HK-2 (cell line): Measurements from ENCODE around the gene UGP2.
"Not testable (repeated sequence)": the region's sequence is repeated elsewhere in the genome, so short reads cannot be mapped to it uniquely, and the experiment has no call there.

Experiments
- DNase-seq: peaks from one replicate; pipeline ENCODE4 v3.0.0-alpha.2; 2018; ENCODE audit not compliant: unreplicated experiment

Gene UGP2

DNA sequence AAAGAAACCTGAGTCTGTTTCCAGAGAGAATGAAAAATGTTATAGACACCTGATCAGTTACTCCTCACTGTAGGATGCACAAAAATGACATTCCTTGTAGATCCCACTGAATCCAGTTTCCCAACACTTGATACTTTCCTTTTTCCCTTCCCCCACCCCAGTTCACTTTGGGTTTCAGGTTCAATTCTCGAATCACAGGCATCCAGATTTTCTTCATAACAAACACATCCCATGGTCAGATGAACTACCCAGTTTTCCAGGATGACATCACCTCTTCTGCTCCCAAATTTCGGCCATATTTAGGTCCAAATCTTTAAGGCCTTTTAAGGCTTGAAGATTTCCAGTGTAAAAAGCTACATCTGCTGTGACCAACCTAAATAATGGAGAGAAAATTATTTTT, 51.5 kb downstream of the UGP2 start:
- no peak for DNase-seq

DNA sequence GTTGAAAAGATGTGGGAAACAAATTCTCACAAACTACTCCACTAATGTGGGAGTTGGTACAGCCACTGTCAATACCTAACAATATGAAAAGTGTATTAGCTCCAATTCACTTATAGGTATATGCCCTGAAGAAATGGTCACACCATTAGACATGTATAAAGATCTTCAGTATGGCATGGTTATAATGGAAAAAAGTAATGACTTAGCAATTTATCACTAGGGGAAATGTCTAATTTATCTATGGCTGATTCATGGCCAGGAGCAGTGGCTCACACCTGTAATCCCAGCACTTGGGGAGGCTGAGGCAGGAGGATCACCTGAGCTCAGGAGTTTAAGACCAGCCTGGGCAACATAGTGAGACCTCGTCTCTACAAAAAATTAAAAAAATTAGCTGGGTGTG, 52.5 kb downstream of the UGP2 start:
- DNase-seq: no peak

DNA sequence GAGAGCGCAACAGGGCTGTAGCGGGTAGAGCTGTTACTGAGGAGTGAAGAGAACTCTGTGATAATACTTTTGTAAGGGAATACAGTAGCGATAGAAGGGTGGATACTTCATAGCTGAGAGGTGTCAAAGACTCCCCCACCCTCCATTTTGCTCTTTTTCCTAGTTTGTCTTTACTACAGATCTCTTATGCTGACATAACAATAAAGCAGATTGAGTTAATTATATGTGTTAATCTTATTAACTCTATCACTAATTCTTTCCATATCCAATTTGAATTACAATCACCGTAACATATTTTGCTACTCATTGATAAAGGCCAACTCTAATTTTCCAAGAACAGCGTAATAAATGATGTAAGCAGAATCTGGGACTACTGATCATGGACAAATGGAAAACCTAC, 57.1 kb downstream of the UGP2 start:
- DNase-seq: no peak

DNA sequence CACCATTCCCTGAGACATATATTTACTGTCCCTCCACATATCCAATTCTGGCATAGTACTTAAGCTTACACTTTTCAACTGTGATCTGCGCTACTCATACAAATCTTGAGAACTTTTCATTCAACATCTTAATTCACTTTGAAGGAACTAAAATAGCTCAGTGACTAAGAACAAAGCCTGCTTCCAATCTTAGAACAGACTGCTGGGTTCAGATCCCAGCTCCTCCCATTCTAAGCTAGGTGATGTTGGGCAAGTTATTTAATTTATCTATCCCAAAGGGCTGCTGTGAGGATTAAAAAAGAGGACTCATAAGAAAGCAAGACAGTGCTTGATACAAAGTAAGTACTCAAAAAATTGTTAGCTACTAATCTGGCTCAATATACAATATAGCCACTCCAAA, 57.9 kb downstream of the UGP2 start:
- no peak for DNase-seq

DNA sequence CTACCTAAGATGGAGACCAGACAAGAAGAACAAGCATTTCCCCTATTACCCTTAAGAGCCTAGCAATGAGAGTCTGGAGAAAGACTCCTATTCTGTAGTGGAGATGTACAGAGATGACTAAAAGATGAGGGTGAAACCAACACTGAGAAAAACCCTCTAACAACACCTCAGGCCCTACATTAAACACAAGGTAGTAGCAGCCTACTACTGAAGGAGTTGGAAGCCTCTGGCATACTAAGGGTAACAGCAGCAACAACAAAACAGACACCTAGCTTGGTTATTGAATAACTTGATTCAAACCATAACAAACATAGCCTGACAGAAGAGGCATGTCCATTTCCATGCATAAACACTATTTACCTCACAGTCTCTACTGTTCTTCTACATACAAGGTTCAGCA, 60.5 kb downstream of the UGP2 start:
- no peak for DNase-seq

DNA sequence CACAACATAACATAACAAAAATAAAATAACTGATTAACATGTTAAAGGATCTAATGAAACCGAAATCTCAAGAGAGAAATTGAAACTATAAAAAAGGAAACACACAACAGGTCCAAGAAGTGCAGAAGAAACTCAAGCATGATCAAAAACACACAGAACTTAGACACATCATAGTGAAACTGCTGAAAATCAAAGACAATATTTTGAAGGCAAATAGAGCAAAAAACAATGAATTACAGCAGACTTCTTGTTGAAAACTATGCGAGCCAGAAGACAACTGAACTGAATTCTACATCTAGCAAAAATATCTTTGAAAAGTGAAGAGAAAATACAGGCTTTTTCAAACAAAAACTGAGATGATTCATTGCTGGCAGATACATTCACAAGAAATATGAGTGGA, 61.3 kb downstream of the UGP2 start:
- no peak for DNase-seq

DNA sequence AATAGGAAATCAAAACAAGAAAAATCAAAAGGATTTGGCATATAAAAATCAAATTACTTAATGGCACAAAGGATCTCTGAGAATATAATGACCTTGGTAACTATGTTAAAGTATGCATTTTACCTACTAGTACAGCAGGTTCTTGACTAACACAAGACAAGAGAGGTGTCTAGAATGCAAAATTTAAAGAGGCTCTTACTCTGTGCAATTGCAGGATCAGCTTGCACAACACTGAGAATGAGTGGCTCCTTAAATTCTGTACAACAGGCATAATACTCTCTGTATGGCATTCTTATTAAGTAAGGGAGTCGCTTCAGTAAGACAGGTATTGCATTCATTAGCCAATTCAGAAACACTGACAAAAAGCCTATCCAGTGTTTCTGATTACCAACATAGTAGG, 72.6 kb downstream of the UGP2 start:
- no peak for DNase-seq

DNA sequence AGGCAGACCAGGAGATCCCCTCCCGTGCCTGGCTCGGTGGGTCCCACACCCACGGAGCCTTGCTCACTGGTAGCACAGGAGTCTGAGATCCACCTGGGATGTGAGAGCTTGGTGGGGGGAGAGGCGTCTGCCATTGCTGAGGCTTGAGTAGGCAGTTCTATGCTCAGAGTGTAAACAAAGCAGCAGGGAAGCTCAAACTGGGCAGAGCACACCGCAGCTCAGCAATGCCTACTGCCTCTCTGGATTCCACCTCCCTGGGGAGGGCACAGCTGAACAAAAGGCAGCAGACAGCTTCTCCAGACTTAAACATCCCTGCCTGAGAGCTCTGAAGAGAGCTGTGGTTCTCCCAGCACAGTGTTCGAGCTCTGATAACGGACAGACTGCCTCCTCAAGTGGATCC, 85.1 kb downstream of the UGP2 start:
- DNase-seq: no peak

DNA sequence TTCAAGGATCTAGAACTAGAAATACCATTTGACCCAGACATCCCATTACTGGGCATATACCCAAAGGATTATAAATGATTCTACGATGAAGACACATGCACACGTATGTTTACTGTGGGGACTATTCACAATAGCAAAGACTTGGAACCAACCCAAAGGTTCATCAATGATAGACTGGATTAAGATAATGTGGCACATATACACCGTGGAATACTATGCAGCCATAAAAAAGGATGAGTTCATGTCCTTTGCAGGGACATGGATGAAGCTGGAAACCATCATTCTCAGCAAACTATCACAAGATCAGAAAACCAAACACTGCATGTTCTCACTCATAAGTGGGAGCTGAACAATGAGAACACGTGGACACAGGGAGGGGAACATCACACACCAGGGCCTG, 90.4 kb downstream of the UGP2 start:
- DNase-seq: not testable (repeated sequence)
